ENCODE results near the gene WDFY2.

The WDFY2 gene

DNA sequence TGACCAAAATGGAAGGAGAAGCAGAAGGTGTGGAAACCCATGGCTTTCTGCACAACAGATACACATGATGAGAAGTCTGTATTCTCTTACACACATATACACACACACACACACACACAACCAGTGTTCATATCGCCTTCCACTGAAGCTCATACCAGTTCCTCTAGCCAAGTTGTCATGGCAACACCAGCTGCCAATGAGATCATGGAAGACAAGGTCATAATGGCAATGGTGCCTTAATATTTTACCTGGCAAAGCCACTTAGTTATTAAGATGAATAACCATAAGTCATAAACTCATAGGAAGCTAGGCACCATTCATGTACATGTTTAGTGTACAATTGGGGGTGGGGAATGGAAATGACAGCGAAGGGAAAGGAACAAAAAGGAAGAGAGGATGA, 222.3 kb downstream of the WDFY2 start:
- in situ Hi-C loops (cut with MboI; ENCODE audit: low sequenced_read_pairs), result loop anchor here (25.0 kb wide), 1 partner anchor 369 kb away; no protein-coding TSS in a partner anchor

GRCh38 chr13:51807041-51807440, 222.8 kb downstream of the WDFY2 start:
- in situ Hi-C loops (cut with MboI; ENCODE audit: low sequenced_read_pairs), result loop anchor here (25.0 kb wide), 1 partner anchor 370 kb away; no protein-coding TSS in a partner anchor

GRCh38 chr13:51808811-51809210, 224.5 kb downstream of the WDFY2 start:
- in situ Hi-C loops (cut with MboI; ENCODE audit: low sequenced_read_pairs), result loop anchor here (25.0 kb wide), 1 partner anchor 372 kb away; no protein-coding TSS in a partner anchor

- in situ Hi-C loops (cut with MboI; ENCODE audit: low sequenced_read_pairs), result loop anchor here (25.0 kb wide), 1 partner anchor 374 kb away; no protein-coding TSS in a partner anchor
Measured at GRCh38 chr13:51811046-51811445, 226.8 kb downstream of the WDFY2 start.

- in situ Hi-C loops (cut with MboI; ENCODE audit: low sequenced_read_pairs), result loop anchor here (25.0 kb wide), 1 partner anchor 375 kb away; no protein-coding TSS in a partner anchor
Measured at GRCh38 chr13:51811920-51812451, 227.7 kb downstream of the WDFY2 start.

DNA sequence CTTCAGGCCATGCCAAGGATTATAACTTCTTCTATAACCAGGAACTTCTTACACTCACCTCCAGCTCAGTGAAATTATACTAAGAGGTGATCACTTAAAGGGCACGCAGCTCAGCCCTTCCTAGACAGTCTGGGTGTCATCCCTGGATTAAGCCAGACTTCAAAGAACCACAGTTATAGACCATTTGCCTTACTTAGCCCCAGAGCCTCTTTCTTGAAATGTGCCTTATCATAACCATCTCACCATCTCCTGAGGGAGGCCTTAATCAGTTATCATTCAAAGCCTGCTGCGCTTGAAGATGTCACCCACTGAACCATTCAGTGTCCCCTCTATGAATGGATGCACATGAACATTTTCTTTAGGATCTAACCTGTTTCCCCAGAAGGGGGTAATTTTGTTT, 229.8 kb downstream of the WDFY2 start:
- in situ Hi-C loops (cut with MboI; ENCODE audit: low sequenced_read_pairs), result loop anchor here (25.0 kb wide), 1 partner anchor 377 kb away; no protein-coding TSS in a partner anchor

GRCh38 chr13:51814825-51815650, 230.8 kb downstream of the WDFY2 start:
- in situ Hi-C loops (cut with MboI; ENCODE audit: low sequenced_read_pairs), result loop anchor here (25.0 kb wide), 1 partner anchor 378 kb away; no protein-coding TSS in a partner anchor

- in situ Hi-C loops (cut with MboI; ENCODE audit: low sequenced_read_pairs), result loop anchor here (25.0 kb wide), 1 partner anchor 379 kb away; no protein-coding TSS in a partner anchor
Measured at GRCh38 chr13:51815848-51816247, 231.6 kb downstream of the WDFY2 start.

- in situ Hi-C loops (cut with MboI; ENCODE audit: low sequenced_read_pairs), result loop anchor here (25.0 kb wide), 1 partner anchor 379 kb away; no protein-coding TSS in a partner anchor
Measured at GRCh38 chr13:51816604-51817249, 232.5 kb downstream of the WDFY2 start.

Measured in hTERT RPE-1 (cell line).